K562 (cell line): ENCODE measurements around the gene STON2. TPM values are rescaled to one million over a fixed set of nuclear protein-coding genes. Genes with fewer than 3 reads are reported as not detected.
A peak's percentile ranks its signal among the peaks of the same experiment; 100 is the strongest.

Source experiments
- ASH1L ChIP-seq: fragments of 450-650 bp; IDR thresholded peaks from 2 replicates; pipeline ENCODE4 v1.6.1; 2018; ENCODE audit warnings: borderline replicate concordance, mild to moderate bottlenecking, low read depth; ENCODE audit not compliant: partially characterized antibody
- BDP1 ChIP-seq: IDR thresholded peaks from 3 replicates; pipeline ENCODE4 v1.6.1; 2011; ENCODE audit not compliant: insufficient read length, insufficient read depth
- FOS ChIP-seq: IDR thresholded peaks from 3 replicates; pipeline ENCODE4 v1.6.1; 2011; ENCODE audit not compliant: insufficient read length; ENCODE audit errors: extremely low read depth
- MCM3 ChIP-seq: fragments of 450-650 bp; IDR thresholded peaks from 2 replicates; pipeline ENCODE4 v1.6.1; 2016
- MEIS2 ChIP-seq: fragments of 450-650 bp; IDR thresholded peaks from 2 replicates; pipeline ENCODE4 v1.6.1; 2014; ENCODE audit warnings: mild to moderate bottlenecking; ENCODE audit not compliant: partially characterized antibody
- NFIX ChIP-seq: fragments of 250-450 bp; sonication (Bioruptor Pico); IDR thresholded peaks from 2 replicates; pipeline ENCODE4 v1.4.0; 2020; ENCODE audit warnings: low read depth, mild to moderate bottlenecking, moderate library complexity
- NUFIP1 ChIP-seq: fragments of 450-650 bp; IDR thresholded peaks from 2 replicates; pipeline ENCODE4 v1.6.1; 2018; ENCODE audit not compliant: partially characterized antibody
- RUNX1 ChIP-seq: sonication (generic); IDR thresholded peaks from 2 replicates; pipeline ENCODE4 v1.6.1; 2016; ENCODE audit warnings: antibody characterized with exemption, low read depth
- SMARCE1 ChIP-seq: fragments of 450-650 bp; IDR thresholded peaks from 2 replicates; pipeline ENCODE4 v1.7.1; 2016; ENCODE audit warnings: mild to moderate bottlenecking
- TCFL5 ChIP-seq: fragments of 250-450 bp; sonication (Bioruptor Pico); conservative IDR thresholded peaks from 2 replicates; pipeline ENCODE4 v1.6.1; 2021; ENCODE audit warnings: mild to moderate bottlenecking, moderate library complexity, matching md5 sums
- ZEB2 ChIP-seq: fragments of 450-650 bp; IDR thresholded peaks from 2 replicates; pipeline ENCODE4 v1.6.1; 2016
- ZNF146 ChIP-seq: IDR thresholded peaks from one replicate; pipeline ENCODE4 v1.6.1; 2018; ENCODE audit warnings: missing compliant biosample characterization; ENCODE audit not compliant: unreplicated experiment
- ZNF197 ChIP-seq: fragments of 200-800 bp; sonication (Bioruptor generic); IDR thresholded peaks from 2 replicates; pipeline ENCODE4 v1.6.1; 2016; ENCODE audit warnings: low read depth, missing genetic modification characterization, missing compliant biosample characterization
- ZNF436 ChIP-seq: fragments of 250-450, 450-650 bp; sonication (Bioruptor Pico); formaldehyde crosslinking; IDR thresholded peaks from 2 replicates; pipeline ENCODE4 v1.7.0; 2020; ENCODE audit warnings: mild to moderate bottlenecking
- ZNF79 ChIP-seq: fragments of 250-450 bp; sonication (Bioruptor Pico); IDR thresholded peaks from 2 replicates; pipeline ENCODE4 v1.4.0; 2020; ENCODE audit warnings: low read depth, mild to moderate bottlenecking, moderate library complexity
- ZSCAN29 ChIP-seq: fragments of 450-650 bp; IDR thresholded peaks from 2 replicates; pipeline ENCODE4 v1.6.1; 2017
- polyA plus RNA-seq, 8 experiments: library from polyadenylated mRNA; depleted of rRNA in 4 of 8; stranded (reverse) in 5 of 8; unstranded in 3 of 8; fragments of >200 nt; fragmentation: Nextera tagmentation in 2 of 8; fragmentation: Illumina TruSeq in 1 of 8; extraction: Ambion mirVana in 2 of 8; extraction: Trizol in 1 of 8; gene quantifications; 2 replicates each; pipeline versions ENCODE4 v1.2.1 to v1.2.3, GENCODE V29; 2011 to 2014; ENCODE audit warnings: inconsistent platforms in 1 of 8, missing spikeins in 1 of 8
- total RNA-seq, 7 experiments: library from RNA; depleted of rRNA in 6 of 7; stranded (reverse); fragments of >200 nt in 6 of 7; fragmentation: Illumina TruSeq in 2 of 7; extraction: Trizol in 2 of 7; gene quantifications; 2 replicates each; pipeline versions ENCODE4 v1.2.1 to v1.2.3, GENCODE V29; 2011 to 2021; ENCODE audit warnings: low replicate concordance in 1 of 7
- TF ChIP-seq, protein P1 (sequence below), 2 experiments: IDR thresholded peaks; 2 replicates each; pipeline ENCODE4 v1.6.1; 2012; ENCODE audit warnings: improper control_type of control experiment in 2 of 2, low read depth in 2 of 2, low read length in 2 of 2, borderline replicate concordance in 1 of 2
- TF ChIP-seq, protein P2 (sequence below): fragments of 250-450 bp; sonication (Bioruptor Pico); IDR thresholded peaks from 2 replicates; pipeline ENCODE4 v1.5.0; 2021
- TF ChIP-seq, protein P3 (sequence below): fragments of 250-450 bp; sonication (Bioruptor Pico); IDR thresholded peaks from 2 replicates; pipeline ENCODE4 v1.8.0; 2021; ENCODE audit warnings: mild to moderate bottlenecking, moderate library complexity
- TF ChIP-seq, protein P4 (sequence below): fragments of 450-650 bp; IDR thresholded peaks from 2 replicates; pipeline ENCODE4 v1.6.1; 2016; ENCODE audit warnings: mild to moderate bottlenecking
- TF ChIP-seq, protein P5 (sequence below), 2 experiments: fragments of 450-650 bp in 1 of 2; sonication (generic) in 1 of 2; formaldehyde crosslinking in 1 of 2; IDR thresholded peaks in 1 of 2; conservative IDR thresholded peaks in 1 of 2; 2 replicates each; pipeline versions ENCODE4 v1.6.1 to v1.8.1; 2016 to 2023; ENCODE audit warnings: mild to moderate bottlenecking in 2 of 2, moderate library complexity in 2 of 2, inconsistent platforms in 1 of 2, missing genetic modification reagents in 1 of 2

The STON2 gene
- total and polyA plus RNA-seq, 9 of the 15 experiments (the other 6 are each of a cell fraction or from before 2014, with no cell fraction given) = 7.8 to 99.3 (median 53.5) TPM

DNA sequence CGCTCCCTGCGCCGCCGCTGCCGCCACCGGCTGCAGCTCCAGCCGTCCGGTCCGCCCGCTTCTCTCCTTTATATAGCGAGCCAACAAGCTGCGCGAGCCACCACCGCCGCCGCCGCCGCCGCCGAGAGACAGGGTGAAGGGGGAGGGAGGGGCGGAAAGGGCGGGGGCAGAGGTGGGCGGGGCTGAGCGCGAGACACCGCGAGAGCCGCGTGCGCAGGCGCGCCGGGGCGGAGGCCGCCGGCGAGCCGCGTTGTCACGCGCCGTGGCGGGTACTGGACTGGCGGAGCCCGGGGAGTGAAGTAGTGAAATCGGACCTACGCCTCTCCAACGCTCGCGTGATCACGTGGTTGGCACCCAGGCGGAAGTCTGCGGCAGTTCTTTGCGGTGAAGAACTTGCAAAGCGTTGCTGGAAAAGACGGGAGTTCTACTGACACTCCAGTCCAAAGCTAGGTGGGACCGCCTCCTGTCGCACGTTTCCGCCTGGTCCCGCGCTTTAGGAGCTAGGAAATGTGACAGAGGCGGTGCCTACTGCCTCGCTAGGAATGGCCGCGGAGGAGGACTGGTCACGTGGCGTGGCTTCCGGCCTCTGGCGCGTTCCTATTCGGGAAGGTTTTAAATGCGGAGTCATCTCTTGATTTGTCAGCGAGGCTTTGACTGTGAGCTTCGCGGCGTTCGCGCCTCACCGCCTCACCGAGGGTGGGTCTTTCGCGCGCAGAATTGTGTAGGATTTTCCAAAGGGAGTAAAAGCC is 179.1 kb downstream of the STON2 start, which contains the start of gene GTF2A1 (continued):
- TF ChIP-seq, protein P1, sequence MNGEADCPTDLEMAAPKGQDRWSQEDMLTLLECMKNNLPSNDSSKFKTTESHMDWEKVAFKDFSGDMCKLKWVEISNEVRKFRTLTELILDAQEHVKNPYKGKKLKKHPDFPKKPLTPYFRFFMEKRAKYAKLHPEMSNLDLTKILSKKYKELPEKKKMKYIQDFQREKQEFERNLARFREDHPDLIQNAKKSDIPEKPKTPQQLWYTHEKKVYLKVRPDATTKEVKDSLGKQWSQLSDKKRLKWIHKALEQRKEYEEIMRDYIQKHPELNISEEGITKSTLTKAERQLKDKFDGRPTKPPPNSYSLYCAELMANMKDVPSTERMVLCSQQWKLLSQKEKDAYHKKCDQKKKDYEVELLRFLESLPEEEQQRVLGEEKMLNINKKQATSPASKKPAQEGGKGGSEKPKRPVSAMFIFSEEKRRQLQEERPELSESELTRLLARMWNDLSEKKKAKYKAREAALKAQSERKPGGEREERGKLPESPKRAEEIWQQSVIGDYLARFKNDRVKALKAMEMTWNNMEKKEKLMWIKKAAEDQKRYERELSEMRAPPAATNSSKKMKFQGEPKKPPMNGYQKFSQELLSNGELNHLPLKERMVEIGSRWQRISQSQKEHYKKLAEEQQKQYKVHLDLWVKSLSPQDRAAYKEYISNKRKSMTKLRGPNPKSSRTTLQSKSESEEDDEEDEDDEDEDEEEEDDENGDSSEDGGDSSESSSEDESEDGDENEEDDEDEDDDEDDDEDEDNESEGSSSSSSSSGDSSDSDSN (IDR thresholded peaks at IDR 0.05; ENCODE audit: borderline replicate concordance in 1 of 2, low read depth in 2 of 2, low read length in 2 of 2) = 0 out of 4 replicates have a peak, but pooled peaks of 1 of the 2 experiments have one; percentile 60
- TF ChIP-seq MCM3 (no peak), ASH1L (peak; percentile 78), BDP1 (no peak), ZNF436 (CRISPR knock-in tag) (no peak), ZEB2 (0 out of 2 replicates have a peak, but pooled peaks have one; percentile 13), ZSCAN29 (no peak), RUNX1 (no peak), SMARCE1 (no peak; the same call in 1 of the 2 replicates), NFIX (CRISPR knock-in tag) (no peak), ZNF146 (no peak), MEIS2 (peak; percentile 15), ZNF79 (no peak), ZNF197 (no peak), NUFIP1 (no peak), TCFL5 (no peak), FOS (peak; percentile 1)
- TF ChIP-seq, protein P2, sequence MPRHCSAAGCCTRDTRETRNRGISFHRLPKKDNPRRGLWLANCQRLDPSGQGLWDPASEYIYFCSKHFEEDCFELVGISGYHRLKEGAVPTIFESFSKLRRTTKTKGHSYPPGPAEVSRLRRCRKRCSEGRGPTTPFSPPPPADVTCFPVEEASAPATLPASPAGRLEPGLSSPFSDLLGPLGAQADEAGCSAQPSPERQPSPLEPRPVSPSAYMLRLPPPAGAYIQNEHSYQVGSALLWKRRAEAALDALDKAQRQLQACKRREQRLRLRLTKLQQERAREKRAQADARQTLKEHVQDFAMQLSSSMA (CRISPR knock-in tag) = no peak
- TF ChIP-seq, protein P3, sequence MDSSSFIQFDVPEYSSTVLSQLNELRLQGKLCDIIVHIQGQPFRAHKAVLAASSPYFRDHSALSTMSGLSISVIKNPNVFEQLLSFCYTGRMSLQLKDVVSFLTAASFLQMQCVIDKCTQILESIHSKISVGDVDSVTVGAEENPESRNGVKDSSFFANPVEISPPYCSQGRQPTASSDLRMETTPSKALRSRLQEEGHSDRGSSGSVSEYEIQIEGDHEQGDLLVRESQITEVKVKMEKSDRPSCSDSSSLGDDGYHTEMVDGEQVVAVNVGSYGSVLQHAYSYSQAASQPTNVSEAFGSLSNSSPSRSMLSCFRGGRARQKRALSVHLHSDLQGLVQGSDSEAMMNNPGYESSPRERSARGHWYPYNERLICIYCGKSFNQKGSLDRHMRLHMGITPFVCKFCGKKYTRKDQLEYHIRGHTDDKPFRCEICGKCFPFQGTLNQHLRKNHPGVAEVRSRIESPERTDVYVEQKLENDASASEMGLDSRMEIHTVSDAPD (CRISPR knock-in tag) = no peak
- TF ChIP-seq, protein P4, sequence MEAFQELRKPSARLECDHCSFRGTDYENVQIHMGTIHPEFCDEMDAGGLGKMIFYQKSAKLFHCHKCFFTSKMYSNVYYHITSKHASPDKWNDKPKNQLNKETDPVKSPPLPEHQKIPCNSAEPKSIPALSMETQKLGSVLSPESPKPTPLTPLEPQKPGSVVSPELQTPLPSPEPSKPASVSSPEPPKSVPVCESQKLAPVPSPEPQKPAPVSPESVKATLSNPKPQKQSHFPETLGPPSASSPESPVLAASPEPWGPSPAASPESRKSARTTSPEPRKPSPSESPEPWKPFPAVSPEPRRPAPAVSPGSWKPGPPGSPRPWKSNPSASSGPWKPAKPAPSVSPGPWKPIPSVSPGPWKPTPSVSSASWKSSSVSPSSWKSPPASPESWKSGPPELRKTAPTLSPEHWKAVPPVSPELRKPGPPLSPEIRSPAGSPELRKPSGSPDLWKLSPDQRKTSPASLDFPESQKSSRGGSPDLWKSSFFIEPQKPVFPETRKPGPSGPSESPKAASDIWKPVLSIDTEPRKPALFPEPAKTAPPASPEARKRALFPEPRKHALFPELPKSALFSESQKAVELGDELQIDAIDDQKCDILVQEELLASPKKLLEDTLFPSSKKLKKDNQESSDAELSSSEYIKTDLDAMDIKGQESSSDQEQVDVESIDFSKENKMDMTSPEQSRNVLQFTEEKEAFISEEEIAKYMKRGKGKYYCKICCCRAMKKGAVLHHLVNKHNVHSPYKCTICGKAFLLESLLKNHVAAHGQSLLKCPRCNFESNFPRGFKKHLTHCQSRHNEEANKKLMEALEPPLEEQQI = no peak
- TF ChIP-seq, protein P5, sequence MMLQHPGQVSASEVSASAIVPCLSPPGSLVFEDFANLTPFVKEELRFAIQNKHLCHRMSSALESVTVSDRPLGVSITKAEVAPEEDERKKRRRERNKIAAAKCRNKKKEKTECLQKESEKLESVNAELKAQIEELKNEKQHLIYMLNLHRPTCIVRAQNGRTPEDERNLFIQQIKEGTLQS (IDR thresholded peaks at IDR 0.05) = peak; percentile 52
- TF ChIP-seq, protein P5 (CRISPR knock-in tag; conservative IDR thresholded peaks at IDR 0.05) = peak; percentile 82
